ENCODE measurements around the gene ELL. TPM values are rescaled to one million over a fixed set of nuclear protein-coding genes. Genes with fewer than 3 reads are reported as not detected.

Gene ELL
- total and polyA plus RNA-seq, 9 of the 15 experiments (the other 6 are each of a cell fraction or from before 2014, with no cell fraction given) = 0.24 to 22.5 (median 4.1) TPM

- TF ChIP-seq HEY1 (CRISPR knock-in tag; IDR thresholded peaks at IDR 0.05; ENCODE audit: borderline replicate concordance) (no peak), NRF1 (conservative IDR thresholded peaks at IDR 0.05 in 1 of 2, IDR thresholded peaks at IDR 0.05 in 1 of 2) (no peak), MYBL2 (IDR thresholded peaks at IDR 0.05; ENCODE audit: low read depth) (no peak), MYBL2 (CRISPR knock-in tag; IDR thresholded peaks at IDR 0.05; ENCODE audit: borderline replicate concordance) (no peak), CBFB (CRISPR knock-in tag; IDR thresholded peaks at IDR 0.05) (no peak), MCM7 (IDR thresholded peaks at IDR 0.05) (no peak), BRCA1 (IDR thresholded peaks at IDR 0.05) (no peak), BRCA1 (CRISPR knock-in tag; IDR thresholded peaks at IDR 0.05) (no peak), NELFE (IDR thresholded peaks at IDR 0.05; ENCODE audit: insufficient read depth, insufficient read length) (no peak), NFATC3 (IDR thresholded peaks at IDR 0.05) (no peak), CBFA2T2 (conservative IDR thresholded peaks at IDR 0.05) (no peak), NR3C1 (CRISPR knock-in tag; IDR thresholded peaks at IDR 0.05) (no peak), ZNF24 (IDR thresholded peaks at IDR 0.05) (no peak), NR1H2 (CRISPR knock-in tag; IDR thresholded peaks at IDR 0.05) (no peak), CHD4 (IDR thresholded peaks at IDR 0.05; ENCODE audit: insufficient read depth, insufficient replicate concordance, low read depth, low read length, poor library complexity, severe bottlenecking) (no peak), CAMTA2 (CRISPR knock-in tag; conservative IDR thresholded peaks at IDR 0.05) (0 out of 2 replicates have a peak, but pooled peaks have one; percentile 48), EP400 (IDR thresholded peaks at IDR 0.05) (no peak), TCF7L2 (IDR thresholded peaks at IDR 0.05; ENCODE audit: low read depth, low read length) (no peak), FOXJ3 (CRISPR knock-in tag; IDR thresholded peaks at IDR 0.05) (no peak)
- TF ChIP-seq, protein P1, sequence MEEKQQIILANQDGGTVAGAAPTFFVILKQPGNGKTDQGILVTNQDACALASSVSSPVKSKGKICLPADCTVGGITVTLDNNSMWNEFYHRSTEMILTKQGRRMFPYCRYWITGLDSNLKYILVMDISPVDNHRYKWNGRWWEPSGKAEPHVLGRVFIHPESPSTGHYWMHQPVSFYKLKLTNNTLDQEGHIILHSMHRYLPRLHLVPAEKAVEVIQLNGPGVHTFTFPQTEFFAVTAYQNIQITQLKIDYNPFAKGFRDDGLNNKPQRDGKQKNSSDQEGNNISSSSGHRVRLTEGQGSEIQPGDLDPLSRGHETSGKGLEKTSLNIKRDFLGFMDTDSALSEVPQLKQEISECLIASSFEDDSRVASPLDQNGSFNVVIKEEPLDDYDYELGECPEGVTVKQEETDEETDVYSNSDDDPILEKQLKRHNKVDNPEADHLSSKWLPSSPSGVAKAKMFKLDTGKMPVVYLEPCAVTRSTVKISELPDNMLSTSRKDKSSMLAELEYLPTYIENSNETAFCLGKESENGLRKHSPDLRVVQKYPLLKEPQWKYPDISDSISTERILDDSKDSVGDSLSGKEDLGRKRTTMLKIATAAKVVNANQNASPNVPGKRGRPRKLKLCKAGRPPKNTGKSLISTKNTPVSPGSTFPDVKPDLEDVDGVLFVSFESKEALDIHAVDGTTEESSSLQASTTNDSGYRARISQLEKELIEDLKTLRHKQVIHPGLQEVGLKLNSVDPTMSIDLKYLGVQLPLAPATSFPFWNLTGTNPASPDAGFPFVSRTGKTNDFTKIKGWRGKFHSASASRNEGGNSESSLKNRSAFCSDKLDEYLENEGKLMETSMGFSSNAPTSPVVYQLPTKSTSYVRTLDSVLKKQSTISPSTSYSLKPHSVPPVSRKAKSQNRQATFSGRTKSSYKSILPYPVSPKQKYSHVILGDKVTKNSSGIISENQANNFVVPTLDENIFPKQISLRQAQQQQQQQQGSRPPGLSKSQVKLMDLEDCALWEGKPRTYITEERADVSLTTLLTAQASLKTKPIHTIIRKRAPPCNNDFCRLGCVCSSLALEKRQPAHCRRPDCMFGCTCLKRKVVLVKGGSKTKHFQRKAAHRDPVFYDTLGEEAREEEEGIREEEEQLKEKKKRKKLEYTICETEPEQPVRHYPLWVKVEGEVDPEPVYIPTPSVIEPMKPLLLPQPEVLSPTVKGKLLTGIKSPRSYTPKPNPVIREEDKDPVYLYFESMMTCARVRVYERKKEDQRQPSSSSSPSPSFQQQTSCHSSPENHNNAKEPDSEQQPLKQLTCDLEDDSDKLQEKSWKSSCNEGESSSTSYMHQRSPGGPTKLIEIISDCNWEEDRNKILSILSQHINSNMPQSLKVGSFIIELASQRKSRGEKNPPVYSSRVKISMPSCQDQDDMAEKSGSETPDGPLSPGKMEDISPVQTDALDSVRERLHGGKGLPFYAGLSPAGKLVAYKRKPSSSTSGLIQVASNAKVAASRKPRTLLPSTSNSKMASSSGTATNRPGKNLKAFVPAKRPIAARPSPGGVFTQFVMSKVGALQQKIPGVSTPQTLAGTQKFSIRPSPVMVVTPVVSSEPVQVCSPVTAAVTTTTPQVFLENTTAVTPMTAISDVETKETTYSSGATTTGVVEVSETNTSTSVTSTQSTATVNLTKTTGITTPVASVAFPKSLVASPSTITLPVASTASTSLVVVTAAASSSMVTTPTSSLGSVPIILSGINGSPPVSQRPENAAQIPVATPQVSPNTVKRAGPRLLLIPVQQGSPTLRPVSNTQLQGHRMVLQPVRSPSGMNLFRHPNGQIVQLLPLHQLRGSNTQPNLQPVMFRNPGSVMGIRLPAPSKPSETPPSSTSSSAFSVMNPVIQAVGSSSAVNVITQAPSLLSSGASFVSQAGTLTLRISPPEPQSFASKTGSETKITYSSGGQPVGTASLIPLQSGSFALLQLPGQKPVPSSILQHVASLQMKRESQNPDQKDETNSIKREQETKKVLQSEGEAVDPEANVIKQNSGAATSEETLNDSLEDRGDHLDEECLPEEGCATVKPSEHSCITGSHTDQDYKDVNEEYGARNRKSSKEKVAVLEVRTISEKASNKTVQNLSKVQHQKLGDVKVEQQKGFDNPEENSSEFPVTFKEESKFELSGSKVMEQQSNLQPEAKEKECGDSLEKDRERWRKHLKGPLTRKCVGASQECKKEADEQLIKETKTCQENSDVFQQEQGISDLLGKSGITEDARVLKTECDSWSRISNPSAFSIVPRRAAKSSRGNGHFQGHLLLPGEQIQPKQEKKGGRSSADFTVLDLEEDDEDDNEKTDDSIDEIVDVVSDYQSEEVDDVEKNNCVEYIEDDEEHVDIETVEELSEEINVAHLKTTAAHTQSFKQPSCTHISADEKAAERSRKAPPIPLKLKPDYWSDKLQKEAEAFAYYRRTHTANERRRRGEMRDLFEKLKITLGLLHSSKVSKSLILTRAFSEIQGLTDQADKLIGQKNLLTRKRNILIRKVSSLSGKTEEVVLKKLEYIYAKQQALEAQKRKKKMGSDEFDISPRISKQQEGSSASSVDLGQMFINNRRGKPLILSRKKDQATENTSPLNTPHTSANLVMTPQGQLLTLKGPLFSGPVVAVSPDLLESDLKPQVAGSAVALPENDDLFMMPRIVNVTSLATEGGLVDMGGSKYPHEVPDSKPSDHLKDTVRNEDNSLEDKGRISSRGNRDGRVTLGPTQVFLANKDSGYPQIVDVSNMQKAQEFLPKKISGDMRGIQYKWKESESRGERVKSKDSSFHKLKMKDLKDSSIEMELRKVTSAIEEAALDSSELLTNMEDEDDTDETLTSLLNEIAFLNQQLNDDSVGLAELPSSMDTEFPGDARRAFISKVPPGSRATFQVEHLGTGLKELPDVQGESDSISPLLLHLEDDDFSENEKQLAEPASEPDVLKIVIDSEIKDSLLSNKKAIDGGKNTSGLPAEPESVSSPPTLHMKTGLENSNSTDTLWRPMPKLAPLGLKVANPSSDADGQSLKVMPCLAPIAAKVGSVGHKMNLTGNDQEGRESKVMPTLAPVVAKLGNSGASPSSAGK (IDR thresholded peaks at IDR 0.05) = peak; percentile 68
These were observed 107.2 kb downstream of the ELL start (continued) for GRCh38 chr19:18414504-18415177.
